Forelimb muscle (tissue), 1 donor: ENCODE results near the gene CHML. TPM values are rescaled to one million over a fixed set of nuclear protein-coding genes. Genes with fewer than 3 reads are reported as not detected.
"Not testable (repeated sequence)": the region's sequence is repeated elsewhere in the genome, so short reads cannot be mapped to it uniquely, and the experiment has no call there.

Experiments used
- DNase-seq: peaks from one replicate; pipeline ENCODE4 v3.0.0-alpha.2; 2013; ENCODE audit warnings: low read depth
- polyA plus RNA-seq: library from polyadenylated mRNA; unstranded; fragments of 120-200 nt; gene quantifications from one replicate; pipeline ENCODE4 v1.2.1, GENCODE V29; 2013; ENCODE audit not compliant: insufficient read length

Gene CHML
- polyA plus RNA-seq: 11.6 TPM

GRCh38 chr1:241640149-241640866, at the start of gene CHML, which contains the start of gene OPN3:
Gene CHML (minus strand): TSS chr1:241640369. CDS start chr1:241635766, 4,603 bp downstream.
Gene OPN3 (minus strand): TSS chr1:241640369. CDS start chr1:241640254, 115 bp downstream.
- DNase-seq: peak; percentile 59

GRCh38 chr1:241688940-241689368, 48.8 kb upstream of the CHML start:
- no peak for DNase-seq

- no peak for DNase-seq
These were observed 43.9 kb upstream of the CHML start for GRCh38 chr1:241684108-241684507.

- no peak for DNase-seq
These were observed 42.8 kb upstream of the CHML start for GRCh38 chr1:241682921-241683320.

GRCh38 chr1:241681861-241682448, 41.8 kb upstream of the CHML start:
- not testable (repeated sequence) for DNase-seq

- no peak for DNase-seq
These were observed 39.8 kb upstream of the CHML start for GRCh38 chr1:241679961-241680360.

GRCh38 chr1:241679404-241679803, 39.2 kb upstream of the CHML start:
- DNase-seq: no peak

GRCh38 chr1:241678536-241678935, 38.4 kb upstream of the CHML start:
- DNase-seq: no peak

GRCh38 chr1:241677201-241677600, 37.0 kb upstream of the CHML start:
- DNase-seq: no peak

GRCh38 chr1:241675983-241676382, 35.8 kb upstream of the CHML start:
- no peak for DNase-seq

GRCh38 chr1:241674805-241675384, 34.7 kb upstream of the CHML start:
- DNase-seq: no peak

- no peak for DNase-seq
These were observed 32.1 kb upstream of the CHML start for GRCh38 chr1:241672301-241672700.

GRCh38 chr1:241666419-241666818, 26.2 kb upstream of the CHML start:
- no peak for DNase-seq

GRCh38 chr1:241660424-241660972, 20.3 kb upstream of the CHML start:
- no peak for DNase-seq

GRCh38 chr1:241659016-241659415, 18.8 kb upstream of the CHML start:
- DNase-seq: not testable (repeated sequence)

GRCh38 chr1:241658081-241658793, 18.1 kb upstream of the CHML start:
- DNase-seq: no peak

GRCh38 chr1:241654641-241655040, 14.5 kb upstream of the CHML start:
- DNase-seq: no peak

GRCh38 chr1:241654019-241654418, 13.8 kb upstream of the CHML start:
- DNase-seq: no peak

- no peak for DNase-seq
These were observed 11.8 kb upstream of the CHML start, which contains the start of gene WDR64 for GRCh38 chr1:241652012-241652411. Gene WDR64 (plus strand): TSS chr1:241652281. CDS start chr1:241652485, 204 bp downstream.

- DNase-seq: no peak
These were observed 8.0 kb upstream of the CHML start for GRCh38 chr1:241648159-241648558.

- no peak for DNase-seq
These were observed 7.5 kb upstream of the CHML start for GRCh38 chr1:241647658-241648057.

GRCh38 chr1:241646201-241646600, 6.0 kb upstream of the CHML start:
- DNase-seq: no peak
